GM10266 (cell line): Measurements from ENCODE around the gene IFT25.
"Not testable (repeated sequence)": the region's sequence is repeated elsewhere in the genome, so short reads cannot be mapped to it uniquely, and the experiment has no call there.

ENCODE experiments used
- DNase-seq: peaks from one replicate; pipeline ENCODE4 v3.0.0; 2012; ENCODE audit errors: extremely low spot score
- CTCF ChIP-seq: IDR thresholded peaks from 2 replicates; pipeline ENCODE4 v1.5.1; 2012; ENCODE audit warnings: mild to moderate bottlenecking, low read depth; ENCODE audit not compliant: control insufficient read depth, insufficient read depth; ENCODE audit errors: missing control alignments

IFT25 gene

DNA sequence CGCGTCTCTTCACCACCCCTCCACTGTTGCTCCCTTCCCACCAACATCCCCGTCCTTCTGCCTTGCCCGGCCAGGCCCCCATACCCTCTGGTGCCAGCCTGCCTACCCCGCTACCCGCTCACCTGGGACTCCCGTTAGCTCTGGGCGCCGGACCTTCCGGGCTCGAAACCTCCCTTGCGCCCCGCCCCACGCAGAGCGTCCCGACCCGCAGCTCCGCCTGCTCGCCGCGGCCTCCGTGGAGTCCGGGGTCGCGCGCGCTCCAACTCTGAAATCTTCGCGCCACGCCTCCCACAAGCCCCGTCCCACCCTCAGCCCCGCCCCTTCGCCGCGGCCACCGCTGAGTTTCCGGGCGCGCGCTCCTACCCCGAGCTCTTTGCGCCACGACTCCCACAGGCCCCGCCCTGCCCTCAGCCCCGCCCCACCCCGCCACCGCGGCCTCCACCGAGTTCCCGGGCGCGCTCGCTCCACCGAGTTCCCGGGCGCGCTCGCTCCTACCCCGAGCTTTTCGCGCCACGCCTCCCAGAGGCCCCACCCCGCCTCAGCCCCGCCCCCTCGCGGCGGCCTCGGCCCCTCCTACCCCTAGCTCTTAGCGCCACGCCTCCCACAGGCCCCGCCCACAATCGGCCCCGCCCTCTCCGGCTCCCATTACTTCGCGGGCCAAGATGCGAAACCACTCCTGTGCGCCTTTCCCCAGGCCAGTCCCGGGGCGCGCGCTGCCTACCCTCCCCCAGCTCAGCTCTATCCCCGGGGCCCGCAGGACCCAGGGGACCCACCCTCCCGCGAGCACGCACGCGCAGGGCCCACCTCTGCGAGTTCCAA lies at the start of gene IFT25:
Gene IFT25, minus strand, starts transcription at position 267 of the 819 bp plus-strand sequence. CDS start 5,617 bp downstream, outside the sequence.
- no peak for TF ChIP-seq CTCF
- peak; percentile 98 for DNase-seq

- not testable (repeated sequence) for DNase-seq
Observed at GRCh38 chr1:53994516-53994915, 49.0 kb upstream of the IFT25 start.

GRCh38 chr1:53992085-53992874 lies 46.8 kb upstream of the IFT25 start:
- peak; percentile 7 for DNase-seq
- peak; percentile 13 for TF ChIP-seq CTCF

DNA sequence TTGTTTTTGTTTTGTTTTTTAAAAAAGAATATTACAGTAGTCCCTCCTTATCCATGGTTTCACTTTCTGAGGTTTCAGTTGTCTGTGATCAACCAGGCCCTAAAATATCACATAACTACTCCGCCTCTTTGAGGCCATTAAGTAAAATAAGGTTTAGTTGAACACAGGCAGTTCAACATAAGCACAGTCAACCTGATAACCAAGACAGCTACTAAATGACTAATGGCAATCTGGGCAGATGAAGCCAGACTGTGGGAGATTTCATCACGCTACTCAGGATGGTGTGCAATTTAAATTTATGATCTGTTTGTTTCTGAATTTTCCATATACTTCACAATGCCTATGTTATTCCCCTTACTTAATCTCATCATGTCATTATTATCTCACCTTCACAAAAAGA lies 42.4 kb upstream of the IFT25 start:
- TF ChIP-seq CTCF, result no peak
- DNase-seq, result no peak

DNA sequence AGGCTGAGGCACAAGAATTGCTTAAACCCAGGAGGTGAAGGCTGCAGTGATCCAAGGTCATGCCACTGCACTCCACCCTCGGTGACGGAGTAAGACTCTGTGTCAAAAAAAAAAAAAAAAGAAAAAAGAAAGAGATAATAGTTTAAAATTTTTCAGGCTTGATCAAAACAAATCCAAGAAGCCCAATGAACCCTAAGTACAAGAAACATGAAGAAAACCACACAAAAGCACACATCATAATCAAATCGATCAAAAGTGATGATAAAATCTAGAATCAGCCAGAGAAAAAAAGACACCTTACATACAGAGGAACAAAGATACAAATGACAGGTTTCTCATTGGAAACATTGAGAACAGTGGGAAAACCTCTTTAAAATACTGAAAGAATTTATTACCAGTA lies 41.0 kb upstream of the IFT25 start:
- no peak for TF ChIP-seq CTCF
- no peak for DNase-seq

DNA sequence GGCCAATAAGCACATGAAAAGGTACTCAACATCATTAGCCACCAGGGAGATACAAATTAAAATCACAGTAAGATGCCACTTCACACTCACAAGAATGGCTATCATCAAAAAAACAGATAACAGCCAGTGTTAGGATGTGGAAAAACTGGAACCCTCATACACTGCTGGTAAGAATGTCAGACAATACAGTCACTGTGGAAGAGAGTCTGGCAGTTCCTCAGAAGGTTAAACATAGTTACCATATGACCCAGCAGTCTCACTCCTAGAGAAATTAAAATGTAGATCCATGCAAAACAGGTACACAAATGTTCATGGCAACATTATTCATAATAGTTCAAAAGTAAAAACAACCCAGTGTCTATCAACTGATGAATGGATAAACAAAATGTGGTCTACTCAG lies 39.2 kb upstream of the IFT25 start:
- TF ChIP-seq CTCF, result no peak
- DNase-seq, result no peak

GRCh38 chr1:53982763-53983104 lies 37.2 kb upstream of the IFT25 start:
- no peak for DNase-seq
- no peak for TF ChIP-seq CTCF
